ENCODE results near the gene ZNF337.

DNA sequence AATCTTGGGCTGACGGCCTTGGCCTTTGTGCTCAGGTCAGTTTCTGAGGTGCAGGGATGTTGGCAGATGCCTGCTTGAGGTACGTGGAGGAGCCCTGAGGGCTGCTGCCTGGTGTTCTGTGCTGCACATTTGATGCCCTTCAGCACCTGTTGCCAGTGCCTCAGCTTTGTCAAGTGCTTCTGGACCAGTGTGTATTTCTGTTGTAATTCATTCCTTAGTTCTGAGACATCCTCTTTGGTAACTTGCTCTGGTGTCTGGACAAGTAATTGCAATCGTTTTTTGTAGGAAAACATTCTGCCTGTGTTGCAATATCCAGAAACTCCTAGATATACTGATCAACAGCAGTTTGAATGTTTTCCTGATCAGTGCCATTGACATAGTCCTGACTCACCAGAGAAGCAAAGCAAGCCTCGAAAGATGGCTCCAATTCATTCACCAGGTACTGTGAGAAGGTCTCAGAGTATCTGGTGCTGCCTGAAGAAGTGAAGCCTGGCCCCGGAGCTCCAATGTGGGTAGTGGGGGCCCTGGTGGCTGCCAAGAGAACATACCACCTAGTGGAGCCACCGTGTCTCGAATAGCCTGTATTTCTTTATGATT lies 26.7 kb downstream of the ZNF337 start:
- TF ChIP-seq, protein P1, sequence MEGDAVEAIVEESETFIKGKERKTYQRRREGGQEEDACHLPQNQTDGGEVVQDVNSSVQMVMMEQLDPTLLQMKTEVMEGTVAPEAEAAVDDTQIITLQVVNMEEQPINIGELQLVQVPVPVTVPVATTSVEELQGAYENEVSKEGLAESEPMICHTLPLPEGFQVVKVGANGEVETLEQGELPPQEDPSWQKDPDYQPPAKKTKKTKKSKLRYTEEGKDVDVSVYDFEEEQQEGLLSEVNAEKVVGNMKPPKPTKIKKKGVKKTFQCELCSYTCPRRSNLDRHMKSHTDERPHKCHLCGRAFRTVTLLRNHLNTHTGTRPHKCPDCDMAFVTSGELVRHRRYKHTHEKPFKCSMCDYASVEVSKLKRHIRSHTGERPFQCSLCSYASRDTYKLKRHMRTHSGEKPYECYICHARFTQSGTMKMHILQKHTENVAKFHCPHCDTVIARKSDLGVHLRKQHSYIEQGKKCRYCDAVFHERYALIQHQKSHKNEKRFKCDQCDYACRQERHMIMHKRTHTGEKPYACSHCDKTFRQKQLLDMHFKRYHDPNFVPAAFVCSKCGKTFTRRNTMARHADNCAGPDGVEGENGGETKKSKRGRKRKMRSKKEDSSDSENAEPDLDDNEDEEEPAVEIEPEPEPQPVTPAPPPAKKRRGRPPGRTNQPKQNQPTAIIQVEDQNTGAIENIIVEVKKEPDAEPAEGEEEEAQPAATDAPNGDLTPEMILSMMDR (conservative IDR thresholded peaks at IDR 0.05 in 1 of 2, IDR thresholded peaks at IDR 0.05 in 1 of 2; ENCODE audit: extremely low read depth in 1 of 2, insufficient read depth in 1 of 2, low read depth in 1 of 2, low read length in 2 of 2), result peak in 1 of 2 donors; percentile 10
- no peak for TF ChIP-seq EZH2 (IDR thresholded peaks at IDR 0.05; ENCODE audit: borderline replicate concordance, low read length)

All from mammary epithelial cell (primary cell).